Limb (tissue), 2 donors: ENCODE results near the gene RAP1A.
A peak's percentile ranks its signal among the peaks of the same experiment; 100 is the strongest.
"Not testable (repeated sequence)": the region's sequence is repeated elsewhere in the genome, so short reads cannot be mapped to it uniquely, and the experiment has no call there.

ENCODE experiments used
- DNase-seq, 2 donors: peaks; one replicate each; pipeline ENCODE4 v3.0.0-alpha.2; 2016; ENCODE audit errors: extremely low spot score in 2 of 2

The RAP1A gene

GRCh38 chr1:111597426-111597825, 22.2 kb upstream of the RAP1A start:
- no peak for DNase-seq

- no peak for DNase-seq
These were observed 21.0 kb upstream of the RAP1A start for GRCh38 chr1:111598544-111598943.

- no peak for DNase-seq
These were observed 19.6 kb upstream of the RAP1A start for GRCh38 chr1:111599781-111600693.

GRCh38 chr1:111600886-111601386, 18.7 kb upstream of the RAP1A start:
- no peak for DNase-seq

- DNase-seq, result no peak
These were observed 17.3 kb upstream of the RAP1A start for GRCh38 chr1:111602302-111602701.

GRCh38 chr1:111602974-111603373, 16.6 kb upstream of the RAP1A start:
- DNase-seq, result no peak

- DNase-seq, result no peak
These were observed 15.6 kb upstream of the RAP1A start for GRCh38 chr1:111603979-111604378.

- DNase-seq, result no peak
These were observed 14.7 kb upstream of the RAP1A start for GRCh38 chr1:111604931-111605330.

GRCh38 chr1:111605576-111605975, 14.0 kb upstream of the RAP1A start:
- DNase-seq, result no peak

GRCh38 chr1:111606457-111607215, 13.0 kb upstream of the RAP1A start:
- peak in 1 of 2 donors; percentile 48 for DNase-seq

GRCh38 chr1:111608528-111608927, 11.1 kb upstream of the RAP1A start:
- DNase-seq, result not testable (repeated sequence)

- no peak for DNase-seq
These were observed 7.6 kb upstream of the RAP1A start for GRCh38 chr1:111611986-111612385.

- DNase-seq, result no peak
These were observed 3.5 kb upstream of the RAP1A start for GRCh38 chr1:111615870-111616715.

- no peak for DNase-seq
These were observed 1.5 kb upstream of the RAP1A start for GRCh38 chr1:111618081-111618480.

GRCh38 chr1:111618961-111619634, 491 bp upstream of the RAP1A start:
- no peak for DNase-seq

- no peak for DNase-seq
These were observed 917 bp downstream of the RAP1A start for GRCh38 chr1:111620441-111620971.

GRCh38 chr1:111621050-111621449, 1.5 kb downstream of the RAP1A start:
- DNase-seq, result no peak

- DNase-seq, result no peak
These were observed 2.6 kb downstream of the RAP1A start for GRCh38 chr1:111622166-111622565.

- no peak for DNase-seq
These were observed 4.8 kb downstream of the RAP1A start for GRCh38 chr1:111624382-111624781.

GRCh38 chr1:111625276-111625675, 5.7 kb downstream of the RAP1A start:
- no peak for DNase-seq

- DNase-seq, result no peak
These were observed 8.6 kb downstream of the RAP1A start for GRCh38 chr1:111628153-111628552.
